ENCODE measurements around the gene EIF4EBP2.

EIF4EBP2 gene

GRCh38 chr10:70432561-70433263 is 28.8 kb downstream of the EIF4EBP2 start:
- peaks cover 7% of the 10 kb centered on the region; the same call in 1 of the 2 replicates for H3K36me3 ChIP-seq (ENCODE audit: insufficient read depth, low read length)
- H3K9ac ChIP-seq (ENCODE audit: low read depth, low read length) = no peak overlapping the region
- H3K9me3 ChIP-seq (ENCODE audit: control insufficient read depth, insufficient read depth, low read length) = no peaks in the 10 kb centered on the region
- H3K4me1 ChIP-seq (ENCODE audit: insufficient read depth, low read length) = peaks cover 4% of the 10 kb centered on the region

- Histone ChIP-seq H3K36me3 (ENCODE audit: insufficient read depth, low read length) (peaks cover 7% of the 10 kb centered on the region; the same call in 1 of the 2 replicates), H3K9ac (ENCODE audit: low read depth, low read length) (no peak overlapping the region), H3K4me1 (ENCODE audit: insufficient read depth, low read length) (peaks cover 4% of the 10 kb centered on the region)
Observed at GRCh38 chr10:70433581-70434280, 29.8 kb downstream of the EIF4EBP2 start.

DNA sequence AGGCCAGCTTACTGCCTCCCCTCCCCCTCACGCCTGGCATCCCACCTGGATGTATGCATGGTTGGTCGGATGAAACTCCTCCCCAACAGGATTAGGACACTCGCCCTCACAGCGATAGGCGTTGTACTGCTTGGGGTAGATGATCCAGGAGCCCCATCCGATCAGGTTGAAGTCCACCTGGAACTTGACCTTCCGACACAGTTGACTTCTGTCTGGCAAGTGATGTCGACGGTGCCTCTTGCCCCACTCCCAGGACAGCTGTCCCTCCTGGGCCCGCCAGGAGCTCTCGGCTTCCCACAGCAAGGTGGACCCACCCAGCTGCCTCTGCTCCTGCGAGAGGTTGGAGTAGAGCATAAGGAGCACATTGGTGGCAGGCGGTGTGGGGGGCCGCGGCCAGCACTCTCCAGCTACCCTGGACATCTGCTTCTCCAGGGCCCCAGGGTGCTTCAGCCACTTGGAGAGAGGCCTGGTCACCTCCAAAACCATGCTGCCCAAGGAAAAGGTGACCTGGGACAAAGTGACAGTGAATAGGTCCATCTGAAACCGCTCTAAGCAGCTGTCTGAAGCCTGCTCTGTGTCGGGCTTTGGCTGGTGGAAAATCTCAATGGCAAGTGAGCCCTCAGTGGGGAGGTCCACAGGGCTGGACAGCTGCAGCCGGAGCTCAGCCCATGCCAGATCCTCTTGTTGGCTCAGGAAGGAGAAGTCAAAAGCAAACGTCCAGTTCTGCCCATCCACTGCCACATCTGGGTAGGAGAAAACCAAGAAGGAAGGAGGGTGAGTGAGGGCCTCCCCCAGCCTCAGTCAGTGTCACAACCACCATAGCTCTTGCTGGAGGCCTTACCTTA is 31.5 kb downstream of the EIF4EBP2 start:
- H3K9ac ChIP-seq (ENCODE audit: low read depth, low read length) = no peak overlapping the region
- peaks cover 8% of the 10 kb centered on the region for H3K4me1 ChIP-seq (ENCODE audit: insufficient read depth, low read length)
- H3K36me3 ChIP-seq (ENCODE audit: insufficient read depth, low read length) = peaks cover 7% of the 10 kb centered on the region; the same call in 1 of the 2 replicates
- H3K9me3 ChIP-seq (ENCODE audit: control insufficient read depth, insufficient read depth, low read length) = no peaks in the 10 kb centered on the region

More at GRCh38 chr10:70433581-70434280, 29.8 kb downstream of the EIF4EBP2 start:
- H3K9me3 ChIP-seq (ENCODE audit: control insufficient read depth, insufficient read depth, low read length) = no peaks in the 10 kb centered on the region

DNA sequence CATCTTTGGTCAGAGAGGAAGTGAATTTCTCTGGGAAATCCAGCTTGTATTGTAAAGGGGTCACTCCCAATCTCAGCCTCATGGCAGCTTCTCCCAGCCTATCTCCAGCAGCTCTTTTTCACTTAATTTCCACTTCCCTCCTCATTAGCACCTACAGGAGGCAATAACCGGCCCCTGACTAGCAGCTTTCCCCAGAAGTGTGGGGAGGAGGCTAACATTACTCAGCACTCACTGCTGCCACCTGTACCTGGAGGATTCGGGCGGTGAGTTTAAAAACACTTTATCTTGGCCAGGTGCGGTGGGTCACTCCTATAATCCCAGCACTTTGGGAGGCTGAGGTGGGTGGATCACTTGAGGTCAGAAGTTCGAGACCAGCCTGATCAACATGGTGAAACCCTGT is 33.8 kb downstream of the EIF4EBP2 start:
- no peak overlapping the region for H3K9ac ChIP-seq (ENCODE audit: low read depth, low read length)
- peaks cover 10% of the 10 kb centered on the region for H3K4me1 ChIP-seq (ENCODE audit: insufficient read depth, low read length)
- H3K9me3 ChIP-seq (ENCODE audit: control insufficient read depth, insufficient read depth, low read length) = no peaks in the 10 kb centered on the region; the same call in 1 of the 2 replicates
- peaks cover 2% of the 10 kb centered on the region; the same call in 1 of the 2 replicates for H3K36me3 ChIP-seq (ENCODE audit: insufficient read depth, low read length)

DNA sequence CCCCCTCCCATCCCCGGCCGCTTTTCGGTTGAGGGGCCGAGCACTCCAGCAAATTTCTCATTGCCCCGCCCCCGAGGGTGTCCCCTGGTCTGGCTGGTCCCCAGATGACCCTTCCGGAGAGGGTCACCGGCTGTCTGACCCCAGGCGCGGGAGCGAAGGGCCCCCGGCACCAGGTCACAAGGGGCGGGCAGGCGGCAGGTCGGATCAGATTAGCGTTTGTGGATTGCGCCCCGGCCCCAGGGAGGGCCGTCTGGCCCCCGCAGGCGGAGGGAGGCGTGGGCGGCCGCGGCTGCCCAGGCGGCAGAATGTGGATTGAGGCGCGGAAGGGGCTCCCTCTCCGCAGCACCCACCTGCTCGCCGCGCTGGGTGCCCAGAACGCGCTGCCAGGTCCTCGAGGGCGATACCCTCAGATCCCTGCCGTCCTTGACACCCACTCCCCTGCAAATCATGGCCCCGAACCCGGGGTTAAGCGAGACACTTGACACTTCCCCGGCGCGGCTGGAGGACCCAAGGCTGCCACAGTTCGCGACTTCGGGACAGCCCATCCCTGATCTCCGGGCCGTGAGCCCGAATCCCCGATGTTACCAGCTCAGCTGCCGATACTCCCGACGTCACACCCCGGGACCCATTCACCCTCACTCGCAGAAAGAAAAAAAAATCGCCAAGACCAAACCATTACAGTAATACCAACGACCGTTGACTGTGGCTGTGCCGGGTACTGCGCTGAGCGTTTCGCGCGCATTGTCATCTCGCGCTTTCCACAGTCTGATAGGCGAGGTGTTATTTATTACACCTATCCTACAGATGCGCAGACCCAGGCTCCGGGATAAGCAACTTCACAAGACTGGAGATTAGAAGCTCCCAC is 36.6 kb downstream of the EIF4EBP2 start:
- peaks cover 18% of the 10 kb centered on the region for H3K4me1 ChIP-seq (ENCODE audit: insufficient read depth, low read length)
- H3K9ac ChIP-seq (ENCODE audit: low read depth, low read length) = peak overlapping the region; percentile 75
- H3K9me3 ChIP-seq (ENCODE audit: control insufficient read depth, insufficient read depth, low read length) = no peaks in the 10 kb centered on the region; the same call in 1 of the 2 replicates

GRCh38 chr10:70441161-70441894 is 37.4 kb downstream of the EIF4EBP2 start, which contains the start of gene NODAL:
Gene NODAL, minus strand, starts transcription at chr10:70441681. Its CDS starts 14 bp downstream, at chr10:70441667.
- Histone ChIP-seq H3K9me3 (ENCODE audit: control insufficient read depth, insufficient read depth, low read length) (no peaks in the 10 kb centered on the region; the same call in 1 of the 2 replicates), H3K36me3 (ENCODE audit: insufficient read depth, low read length) (no peaks in the 10 kb centered on the region; the same call in 1 of the 2 replicates), H3K9ac (ENCODE audit: low read depth, low read length) (peak within 1 kb of the TSS; percentile 75), H3K4me1 (ENCODE audit: insufficient read depth, low read length) (peaks cover 26% of the 10 kb centered on the region)

More for the DNA sequence above, 36.6 kb downstream of the EIF4EBP2 start:
- H3K36me3 ChIP-seq (ENCODE audit: insufficient read depth, low read length) = no peaks in the 10 kb centered on the region; the same call in 1 of the 2 replicates

DNA sequence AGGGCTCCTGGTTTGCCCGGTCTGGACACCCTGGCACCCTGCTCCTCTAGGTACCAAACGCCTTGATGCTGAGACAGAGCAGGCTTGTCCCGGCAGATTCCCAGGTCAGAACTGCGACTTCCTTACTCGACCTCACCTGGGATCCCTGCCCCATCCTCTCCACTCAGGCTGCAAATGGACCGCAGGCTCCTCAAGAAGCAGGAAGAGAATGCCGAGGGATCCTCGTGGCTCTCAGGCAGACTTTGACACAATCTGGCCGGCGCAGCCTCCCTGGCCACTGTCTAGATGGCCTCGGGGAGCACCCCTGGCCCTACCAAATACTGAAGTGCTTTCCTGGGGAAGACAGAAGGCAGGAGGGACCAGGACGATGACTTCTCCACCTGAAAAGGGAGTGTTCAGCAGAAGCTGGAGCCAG is 38.0 kb downstream of the EIF4EBP2 start:
- no peaks in the 10 kb centered on the region for H3K36me3 ChIP-seq (ENCODE audit: insufficient read depth, low read length)
- peaks cover 27% of the 10 kb centered on the region for H3K4me1 ChIP-seq (ENCODE audit: insufficient read depth, low read length)
- H3K9me3 ChIP-seq (ENCODE audit: control insufficient read depth, insufficient read depth, low read length) = no peaks in the 10 kb centered on the region; the same call in 1 of the 2 replicates
- H3K9ac ChIP-seq (ENCODE audit: low read depth, low read length) = peak overlapping the region; percentile 75

- Histone ChIP-seq H3K4me1 (ENCODE audit: insufficient read depth, low read length) (peaks cover 25% of the 10 kb centered on the region), H3K36me3 (ENCODE audit: insufficient read depth, low read length) (no peaks in the 10 kb centered on the region), H3K9ac (ENCODE audit: low read depth, low read length) (peak overlapping the region; percentile 75), H3K9me3 (ENCODE audit: control insufficient read depth, insufficient read depth, low read length) (no peaks in the 10 kb centered on the region; the same call in 1 of the 2 replicates)
Observed at GRCh38 chr10:70442332-70442988, 38.5 kb downstream of the EIF4EBP2 start.

DNA sequence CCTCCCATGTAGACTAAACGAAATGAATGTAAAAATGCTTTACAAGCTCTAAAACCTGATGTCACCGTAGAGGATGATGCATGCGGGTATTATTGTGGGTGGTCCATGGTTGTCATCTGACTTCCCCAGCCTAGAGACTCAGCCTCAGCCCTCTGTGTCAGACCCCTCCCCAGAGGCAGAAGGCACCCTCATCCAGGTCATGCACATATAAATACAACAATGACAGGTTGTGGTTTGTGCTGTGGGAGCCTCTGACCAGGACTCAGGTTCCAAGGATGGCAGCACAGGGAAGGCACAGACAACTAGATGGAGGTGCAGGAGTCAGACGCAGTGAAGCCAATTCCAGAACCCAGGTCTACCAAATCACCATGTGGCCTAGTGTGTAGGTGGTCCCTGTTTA is 40.8 kb downstream of the EIF4EBP2 start:
- no peaks in the 10 kb centered on the region; the same call in 1 of the 2 replicates for H3K9me3 ChIP-seq (ENCODE audit: control insufficient read depth, insufficient read depth, low read length)

GRCh38 chr10:70445718-70446657 is 42.0 kb downstream of the EIF4EBP2 start:
- Histone ChIP-seq H3K36me3 (ENCODE audit: insufficient read depth, low read length) (no peaks in the 10 kb centered on the region), H3K4me1 (ENCODE audit: insufficient read depth, low read length) (peaks cover 30% of the 10 kb centered on the region), H3K9me3 (ENCODE audit: control insufficient read depth, insufficient read depth, low read length) (no peaks in the 10 kb centered on the region), H3K9ac (ENCODE audit: low read depth, low read length) (no peak overlapping the region)

More for the DNA sequence above, 40.8 kb downstream of the EIF4EBP2 start:
- Histone ChIP-seq H3K9ac (ENCODE audit: low read depth, low read length) (no peak overlapping the region), H3K36me3 (ENCODE audit: insufficient read depth, low read length) (no peaks in the 10 kb centered on the region), H3K4me1 (ENCODE audit: insufficient read depth, low read length) (peaks cover 23% of the 10 kb centered on the region)

GRCh38 chr10:70448236-70448635 is 44.3 kb downstream of the EIF4EBP2 start:
- no peaks in the 10 kb centered on the region for H3K36me3 ChIP-seq (ENCODE audit: insufficient read depth, low read length)
- H3K4me1 ChIP-seq (ENCODE audit: insufficient read depth, low read length) = peaks cover 23% of the 10 kb centered on the region
- H3K9ac ChIP-seq (ENCODE audit: low read depth, low read length) = no peak overlapping the region
- H3K9me3 ChIP-seq (ENCODE audit: control insufficient read depth, insufficient read depth, low read length) = no peaks in the 10 kb centered on the region

Data from ES-I3 (cell line).